GM12878 (cell line): ENCODE data around the gene PRUNE2. TPM values are rescaled to one million over a fixed set of nuclear protein-coding genes. Genes with fewer than 3 reads are reported as not detected.

Experiments
- ATAC-seq: fragments of 200-7000 bp; cut with Tn5 transposase; 3 replicates; pipeline ENCODE4 v1.9.1; 2020; ENCODE audit warnings: mild to moderate bottlenecking, moderate library complexity
- BruUV-seq: library from RNA; stranded (reverse); fragments of 400-500 nt; replicated peaks from 2 replicates; lab custom pipeline; 2021; lab: Mats Ljungman, UMichigan
- CTCF ChIA-PET: fragments of 300-600 bp; sonication (Branson Sonifier 250); formaldehyde crosslinking; extraction: SDS; loops from one replicate; lab custom pipeline; 2021; ENCODE audit warnings: inconsistent platforms; lab: Yijun Ruan, JAX
- POLR2A ChIA-PET: fragments of 350-600 bp; formaldehyde crosslinking; extraction: SDS; loops from one replicate; lab custom pipeline; 2021; ENCODE audit warnings: inconsistent platforms; lab: Charles Lee
- RAD21 ChIA-PET: fragments of 300-600 bp; sonication (Branson Sonifier 250); formaldehyde crosslinking; loops from one replicate; lab custom pipeline; 2023; ENCODE audit warnings: antibody characterized with exemption; ENCODE audit not compliant: unreplicated experiment; lab: Charles Lee
- SMC1A ChIA-PET: fragments of 300-600 bp; sonication (Branson Sonifier 250); formaldehyde crosslinking; loops from one replicate; lab custom pipeline; 2023; ENCODE audit not compliant: unreplicated experiment, uncharacterized antibody; lab: Charles Lee
- DNase-seq: peaks from one replicate; pipeline ENCODE4 v3.0.0-alpha.2; 2011; ENCODE audit warnings: low read depth, low spot score
- FAIRE-seq: peaks from 3 replicates; lab custom pipeline; 2011; peaks lifted over from hg19 to GRCh38; lab: Jason Lieb, UNC
- H2AFZ ChIP-seq: 2 replicates; pipeline ENCODE4 v1.6.0; 2011; ENCODE audit warnings: low read depth, low read length, control low read depth; ENCODE audit not compliant: control insufficient read depth
- H3K27ac ChIP-seq: 2 replicates; pipeline ENCODE4 v1.5.1; 2011; ENCODE audit warnings: control low read depth; ENCODE audit not compliant: control insufficient read depth, insufficient read depth
- H3K27me3 ChIP-seq, 2 experiments: replicated peaks in 1 of 2; 2 replicates each; pipeline versions ENCODE4 v1.6.0 to v1.6.1; 2011; ENCODE audit warnings: low read length in 1 of 2; ENCODE audit not compliant: control insufficient read depth in 2 of 2, insufficient read depth in 2 of 2
- H3K36me3 ChIP-seq, 2 experiments: 2 replicates each; pipeline ENCODE4 v1.5.1; 2011; ENCODE audit warnings: low read length in 1 of 2; ENCODE audit not compliant: control insufficient read depth in 2 of 2, insufficient read depth in 2 of 2
- H3K4me1 ChIP-seq: 2 replicates; pipeline ENCODE4 v1.6.1; 2011; ENCODE audit warnings: mild to moderate bottlenecking, low read length, moderate library complexity, mixed read lengths; ENCODE audit not compliant: control insufficient read depth, insufficient read depth
- H3K4me2 ChIP-seq: 2 replicates; pipeline ENCODE4 v1.6.0; 2011; ENCODE audit warnings: control low read depth; ENCODE audit not compliant: control insufficient read depth, insufficient read depth
- H3K4me3 ChIP-seq: fragments of 200-600 bp; sonication (generic); 2 replicates; pipeline ENCODE4 v1.5.1; 2016
- H3K79me2 ChIP-seq: 2 replicates; pipeline ENCODE4 v1.6.0; 2011; ENCODE audit warnings: low read length; ENCODE audit not compliant: control insufficient read depth, insufficient read depth
- H3K9ac ChIP-seq: 2 replicates; pipeline ENCODE4 v1.8.0; 2011; ENCODE audit warnings: low read length, control low read depth, mixed read lengths; ENCODE audit not compliant: control insufficient read depth, insufficient read depth
- H3K9me3 ChIP-seq: replicated peaks from 3 replicates; pipeline ENCODE4 v1.5.1; 2011; ENCODE audit warnings: mild to moderate bottlenecking, low read length; ENCODE audit not compliant: control insufficient read depth, insufficient read depth
- H4K20me1 ChIP-seq: 2 replicates; pipeline ENCODE4 v1.6.0; 2011; ENCODE audit not compliant: control insufficient read depth, insufficient read depth
- BACH1 ChIP-seq: fragments of 450-650 bp; IDR thresholded peaks from 2 replicates; pipeline ENCODE4 v1.6.1; 2017; ENCODE audit warnings: mild to moderate bottlenecking, borderline replicate concordance
- EP300 ChIP-seq, 2 experiments: fragments of 150-350 bp in 1 of 2; IDR thresholded peaks; 2 replicates each; pipeline ENCODE4 v1.6.1; 2011 to 2012; ENCODE audit warnings: low read depth in 2 of 2, low read length in 2 of 2, borderline replicate concordance in 1 of 2, improper control_type of control experiment in 1 of 2, inconsistent platforms in 1 of 2; ENCODE audit not compliant: control insufficient read depth in 1 of 2
- ETV6 ChIP-seq, 2 experiments: fragments of 450-650 bp in 1 of 2; IDR thresholded peaks in 1 of 2; conservative IDR thresholded peaks in 1 of 2; 2 replicates each; pipeline ENCODE4 v1.6.1; 2014; ENCODE audit warnings: antibody characterized with exemption in 1 of 2, borderline replicate concordance in 1 of 2, low read depth in 1 of 2, mild to moderate bottlenecking in 1 of 2, moderate library complexity in 1 of 2
- FOXK2 ChIP-seq: fragments of 450-650 bp; IDR thresholded peaks from 2 replicates; pipeline ENCODE4 v1.6.1; 2017; ENCODE audit warnings: mild to moderate bottlenecking, moderate library complexity
- HDAC2 ChIP-seq: fragments of 200-600 bp; sonication (generic); IDR thresholded peaks from 2 replicates; pipeline ENCODE4 v1.6.1; 2017
- IKZF2 ChIP-seq, 2 experiments: fragments of 450-650 bp; IDR thresholded peaks; 2 replicates each; pipeline ENCODE4 v1.6.1; 2017; ENCODE audit warnings: mild to moderate bottlenecking in 2 of 2, moderate library complexity in 2 of 2
- JUNB ChIP-seq: IDR thresholded peaks from 2 replicates; pipeline ENCODE4 v1.6.1; 2016; ENCODE audit warnings: antibody characterized with exemption, mild to moderate bottlenecking
- POLR2AphosphoS2 ChIP-seq: IDR thresholded peaks from 2 replicates; pipeline ENCODE4 v1.6.1; 2011; ENCODE audit warnings: low read depth, mild to moderate bottlenecking, low read length, improper control_type of control experiment, moderate library complexity
- RB1 ChIP-seq: fragments of 450-650 bp; formaldehyde crosslinking; IDR thresholded peaks from 2 replicates; pipeline ENCODE4 v1.6.1; 2017; ENCODE audit warnings: mild to moderate bottlenecking, borderline replicate concordance
- STAT1 ChIP-seq: fragments of 450-650 bp; conservative IDR thresholded peaks from 2 replicates; pipeline ENCODE4 v1.6.1; 2014; ENCODE audit warnings: antibody characterized with exemption, mild to moderate bottlenecking
- SUPT20H ChIP-seq: IDR thresholded peaks from 2 replicates; pipeline ENCODE4 v1.6.1; 2011; ENCODE audit warnings: low read depth, mild to moderate bottlenecking, low read length, moderate library complexity, borderline replicate concordance; ENCODE audit not compliant: control insufficient read depth
- ZBTB33 ChIP-seq: fragments of 450-650 bp; IDR thresholded peaks from 2 replicates; pipeline ENCODE4 v1.6.1; 2017; ENCODE audit warnings: mild to moderate bottlenecking
- WGBS: methylation state at CpG from one replicate; pipeline ENCODE4 v1.1.6; 2016; ENCODE audit warnings: low lambda C conversion rate; ENCODE audit not compliant: insufficient replicate concordance, insufficient coverage; ENCODE audit errors: missing lambda C conversion rate; 5-methylcytosine and 5-hydroxymethylcytosine counted together
- in situ Hi-C: fragments of 300-500 bp; cut with MboI; formaldehyde crosslinking; loops from 9 replicates; pipeline ENCODE4 v1.14.3; 2018; ENCODE audit warnings: mixed read lengths
- intact Hi-C: fragments of 100-400 bp; cut with micrococcal nuclease; formaldehyde crosslinking; loops from one replicate; pipeline ENCODE4 v1.14.2; 2022; ENCODE audit not compliant: unreplicated experiment
- polyA plus RNA-seq, 11 experiments: library from polyadenylated mRNA; depleted of rRNA in 4 of 11; unstranded in 6 of 11; stranded (reverse) in 5 of 11; fragments of >200 nt; fragmentation: Nextera tagmentation in 4 of 11; fragmentation: Illumina TruSeq in 1 of 11; extraction: Ambion mirVana in 4 of 11; extraction: Trizol in 1 of 11; gene quantifications; 1 replicate in 1 of 11; 2 replicates in 10 of 11; pipeline versions ENCODE4 v1.2.1 to v1.2.3, GENCODE V29; 2011 to 2016; ENCODE audit warnings: inconsistent platforms in 2 of 11, missing spikeins in 2 of 11, low read depth in 1 of 11
- total RNA-seq, 4 experiments: library from RNA; depleted of rRNA in 3 of 4; stranded (reverse); fragments of >200 nt in 3 of 4; fragmentation: Illumina TruSeq in 1 of 4; extraction: Trizol in 1 of 4; gene quantifications; 2 replicates each; pipeline versions ENCODE4 v1.2.1 to v1.2.3, GENCODE V29; 2013 to 2021
- TF ChIP-seq, protein P1 (sequence below): fragments of 450-650 bp; IDR thresholded peaks from 2 replicates; pipeline ENCODE4 v1.6.1; 2017; ENCODE audit warnings: mild to moderate bottlenecking, moderate library complexity
- TF ChIP-seq, protein P2 (sequence below): IDR thresholded peaks from 2 replicates; pipeline ENCODE4 v1.6.1; 2012; ENCODE audit warnings: mild to moderate bottlenecking, low read depth, low read length

The PRUNE2 gene
- total and polyA plus RNA-seq, 10 of the 15 experiments (the other 5 are each of a cell fraction or from before 2014, with no cell fraction given): 0.07 to 0.63 (median 0.25) TPM

DNA sequence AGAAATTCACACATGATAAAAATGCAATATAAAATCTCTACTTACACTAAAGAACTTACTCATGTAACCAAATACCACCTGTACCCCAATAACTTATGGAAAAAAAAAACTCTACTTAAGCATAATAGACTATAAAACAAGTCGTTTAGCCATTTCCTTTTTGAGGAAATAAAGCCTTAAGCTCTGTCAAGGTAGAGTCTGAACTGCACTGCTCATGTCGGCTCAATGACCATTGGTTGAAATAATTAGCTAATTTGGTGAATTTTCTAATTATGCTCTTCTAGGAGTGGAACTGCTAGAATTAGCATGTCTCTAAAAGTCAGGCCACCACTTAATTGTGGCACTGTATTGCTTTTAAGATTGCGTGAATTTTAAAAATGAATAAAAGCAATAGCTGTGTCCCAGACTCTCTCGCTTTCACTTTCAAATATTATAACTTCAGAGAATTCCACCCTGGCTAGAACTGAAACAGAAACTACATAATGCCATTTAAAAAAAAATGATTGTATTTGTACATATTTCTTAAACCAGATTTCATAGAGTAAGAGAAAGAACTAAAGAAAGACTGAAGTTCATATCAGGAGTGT, 254.7 kb downstream of the PRUNE2 start:
- POLR2A ChIA-PET: no interaction called here
- ATAC-seq (peak; percentile 31; the same call in 2 of the 3 replicates), FAIRE-seq (no peak), DNase-seq (no peak)
- Histone ChIP-seq H3K4me1 (peaks cover 4% of the 10 kb centered on the region), H3K27ac (no peak overlapping the region), H2AFZ (peak overlapping the region; percentile 54), H3K4me3 (peak overlapping the region; percentile 16; the same call in 1 of the 2 replicates), H3K36me3 (no peaks in the 10 kb centered on the region), H4K20me1 (no peaks in the 10 kb centered on the region), H3K4me2 (peak overlapping the region; percentile 67), H3K79me2 (no peaks in the 10 kb centered on the region), H3K9ac (no peak overlapping the region), H3K9me3 (no peaks in the 10 kb centered on the region), H3K27me3 (no peaks in the 10 kb centered on the region)
- in situ Hi-C loops: no loop called here
- SMC1A ChIA-PET: interaction anchor here (1.2 kb wide), 1 partner anchor 12 kb away, joined by 3 read pairs; no protein-coding TSS in a partner anchor
- CTCF ChIA-PET: interaction anchor here (0.6 to 2.2 kb wide), 4 partner anchors 9 to 636 kb away, joined by 3 to 4 read pairs (median 3); no protein-coding TSS in a partner anchor
- RAD21 ChIA-PET: no interaction called here
- intact Hi-C loops: no loop called here
- 0% methylated on average over 4 of the region's 4 CpGs for WGBS
- BruUV-seq: no TSS peak
- no peak for TF ChIP-seq HDAC2
- no peak for TF ChIP-seq SUPT20H
- TF ChIP-seq STAT1: no peak
- TF ChIP-seq EP300 (IDR thresholded peaks at IDR 0.05; ENCODE audit: borderline replicate concordance in 1 of 2, control insufficient read depth in 1 of 2, low read depth in 2 of 2, low read length in 2 of 2): no peak
- TF ChIP-seq RB1: no peak
- TF ChIP-seq BACH1: no peak
- TF ChIP-seq JUNB: no peak
- TF ChIP-seq, protein P1, sequence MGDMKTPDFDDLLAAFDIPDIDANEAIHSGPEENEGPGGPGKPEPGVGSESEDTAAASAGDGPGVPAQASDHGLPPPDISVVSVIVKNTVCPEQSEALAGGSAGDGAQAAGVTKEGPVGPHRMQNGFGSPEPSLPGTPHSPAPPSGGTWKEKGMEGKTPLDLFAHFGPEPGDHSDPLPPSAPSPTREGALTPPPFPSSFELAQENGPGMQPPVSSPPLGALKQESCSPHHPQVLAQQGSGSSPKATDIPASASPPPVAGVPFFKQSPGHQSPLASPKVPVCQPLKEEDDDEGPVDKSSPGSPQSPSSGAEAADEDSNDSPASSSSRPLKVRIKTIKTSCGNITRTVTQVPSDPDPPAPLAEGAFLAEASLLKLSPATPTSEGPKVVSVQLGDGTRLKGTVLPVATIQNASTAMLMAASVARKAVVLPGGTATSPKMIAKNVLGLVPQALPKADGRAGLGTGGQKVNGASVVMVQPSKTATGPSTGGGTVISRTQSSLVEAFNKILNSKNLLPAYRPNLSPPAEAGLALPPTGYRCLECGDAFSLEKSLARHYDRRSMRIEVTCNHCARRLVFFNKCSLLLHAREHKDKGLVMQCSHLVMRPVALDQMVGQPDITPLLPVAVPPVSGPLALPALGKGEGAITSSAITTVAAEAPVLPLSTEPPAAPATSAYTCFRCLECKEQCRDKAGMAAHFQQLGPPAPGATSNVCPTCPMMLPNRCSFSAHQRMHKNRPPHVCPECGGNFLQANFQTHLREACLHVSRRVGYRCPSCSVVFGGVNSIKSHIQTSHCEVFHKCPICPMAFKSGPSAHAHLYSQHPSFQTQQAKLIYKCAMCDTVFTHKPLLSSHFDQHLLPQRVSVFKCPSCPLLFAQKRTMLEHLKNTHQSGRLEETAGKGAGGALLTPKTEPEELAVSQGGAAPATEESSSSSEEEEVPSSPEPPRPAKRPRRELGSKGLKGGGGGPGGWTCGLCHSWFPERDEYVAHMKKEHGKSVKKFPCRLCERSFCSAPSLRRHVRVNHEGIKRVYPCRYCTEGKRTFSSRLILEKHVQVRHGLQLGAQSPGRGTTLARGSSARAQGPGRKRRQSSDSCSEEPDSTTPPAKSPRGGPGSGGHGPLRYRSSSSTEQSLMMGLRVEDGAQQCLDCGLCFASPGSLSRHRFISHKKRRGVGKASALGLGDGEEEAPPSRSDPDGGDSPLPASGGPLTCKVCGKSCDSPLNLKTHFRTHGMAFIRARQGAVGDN: no peak
- no peak for TF ChIP-seq IKZF2 (IDR thresholded peaks at IDR 0.05)
- TF ChIP-seq, protein P2, sequence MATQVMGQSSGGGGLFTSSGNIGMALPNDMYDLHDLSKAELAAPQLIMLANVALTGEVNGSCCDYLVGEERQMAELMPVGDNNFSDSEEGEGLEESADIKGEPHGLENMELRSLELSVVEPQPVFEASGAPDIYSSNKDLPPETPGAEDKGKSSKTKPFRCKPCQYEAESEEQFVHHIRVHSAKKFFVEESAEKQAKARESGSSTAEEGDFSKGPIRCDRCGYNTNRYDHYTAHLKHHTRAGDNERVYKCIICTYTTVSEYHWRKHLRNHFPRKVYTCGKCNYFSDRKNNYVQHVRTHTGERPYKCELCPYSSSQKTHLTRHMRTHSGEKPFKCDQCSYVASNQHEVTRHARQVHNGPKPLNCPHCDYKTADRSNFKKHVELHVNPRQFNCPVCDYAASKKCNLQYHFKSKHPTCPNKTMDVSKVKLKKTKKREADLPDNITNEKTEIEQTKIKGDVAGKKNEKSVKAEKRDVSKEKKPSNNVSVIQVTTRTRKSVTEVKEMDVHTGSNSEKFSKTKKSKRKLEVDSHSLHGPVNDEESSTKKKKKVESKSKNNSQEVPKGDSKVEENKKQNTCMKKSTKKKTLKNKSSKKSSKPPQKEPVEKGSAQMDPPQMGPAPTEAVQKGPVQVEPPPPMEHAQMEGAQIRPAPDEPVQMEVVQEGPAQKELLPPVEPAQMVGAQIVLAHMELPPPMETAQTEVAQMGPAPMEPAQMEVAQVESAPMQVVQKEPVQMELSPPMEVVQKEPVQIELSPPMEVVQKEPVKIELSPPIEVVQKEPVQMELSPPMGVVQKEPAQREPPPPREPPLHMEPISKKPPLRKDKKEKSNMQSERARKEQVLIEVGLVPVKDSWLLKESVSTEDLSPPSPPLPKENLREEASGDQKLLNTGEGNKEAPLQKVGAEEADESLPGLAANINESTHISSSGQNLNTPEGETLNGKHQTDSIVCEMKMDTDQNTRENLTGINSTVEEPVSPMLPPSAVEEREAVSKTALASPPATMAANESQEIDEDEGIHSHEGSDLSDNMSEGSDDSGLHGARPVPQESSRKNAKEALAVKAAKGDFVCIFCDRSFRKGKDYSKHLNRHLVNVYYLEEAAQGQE: no peak
- no peak for TF ChIP-seq POLR2AphosphoS2
- TF ChIP-seq ZBTB33: no peak
- no peak for TF ChIP-seq ETV6 (conservative IDR thresholded peaks at IDR 0.05 in 1 of 2, IDR thresholded peaks at IDR 0.05 in 1 of 2; ENCODE audit: borderline replicate concordance in 1 of 2, low read depth in 1 of 2)
- no peak for TF ChIP-seq FOXK2
